HEK293 (cell line): ENCODE results near the gene CCDC116.

Experiments used
- CTCF ChIA-PET: fragments of 350-600 bp; formaldehyde crosslinking; extraction: SDS; loops from one replicate; lab custom pipeline; 2021; ENCODE audit warnings: antibody characterized with exemption; lab: Yijun Ruan, JAX
- POLR2A ChIA-PET: fragments of 300-600 bp; formaldehyde crosslinking; extraction: SDS; loops from one replicate; lab custom pipeline; 2020; ENCODE audit warnings: antibody characterized with exemption, inconsistent platforms; lab: Yijun Ruan, JAX
- H3K27ac ChIP-seq: fragments of 200-500 bp; sonication (Bioruptor generic); 2 replicates; pipeline ENCODE4 v1.5.1; 2014; ENCODE audit warnings: low read depth, low read length, control low read depth, inconsistent platforms; ENCODE audit errors: extremely low read depth
- H3K36me3 ChIP-seq, 2 experiments: fragments of 200-500 bp in 1 of 2; sonication (Bioruptor generic) in 1 of 2; 1 replicate in 1 of 2; 2 replicates in 1 of 2; pipeline ENCODE4 v1.5.1; 2014 to 2017; ENCODE audit warnings: inconsistent platforms in 2 of 2, low read length in 2 of 2; ENCODE audit not compliant: control insufficient read depth in 2 of 2, insufficient read depth in 1 of 2
- H3K4me1 ChIP-seq: fragments of 200-500 bp; sonication (Bioruptor generic); 2 replicates; pipeline ENCODE4 v1.5.1; 2014; ENCODE audit warnings: mild to moderate bottlenecking, low read length, inconsistent platforms; ENCODE audit not compliant: control insufficient read depth, insufficient read depth
- H3K4me3 ChIP-seq: 2 replicates; pipeline ENCODE4 v1.5.1; 2011; ENCODE audit warnings: low read depth, mild to moderate bottlenecking, control low read depth, low read length, moderate library complexity
- H3K9me3 ChIP-seq: fragments of 200-500 bp; sonication (Bioruptor generic); 2 replicates; pipeline ENCODE4 v1.5.1; 2014; ENCODE audit warnings: low read depth, low read length, inconsistent platforms; ENCODE audit not compliant: control insufficient read depth, insufficient read depth
- FEZF1 ChIP-seq: fragments of 450-650 bp; formaldehyde crosslinking; IDR thresholded peaks from 2 replicates; pipeline ENCODE4 v1.5.1; 2016; ENCODE audit warnings: missing biosample characterization, missing genetic modification characterization
- GFI1B ChIP-seq: fragments of 450-650 bp; formaldehyde crosslinking; IDR thresholded peaks from 2 replicates; pipeline ENCODE4 v1.5.1; 2016; ENCODE audit warnings: missing biosample characterization, missing genetic modification characterization
- HOXC10 ChIP-seq: sonication (generic); formaldehyde crosslinking; IDR thresholded peaks from 2 replicates; pipeline ENCODE4 v1.8.1; 2023; ENCODE audit warnings: mild to moderate bottlenecking, missing genetic modification reagents
- KLF8 ChIP-seq: fragments of 450-650 bp; formaldehyde crosslinking; IDR thresholded peaks from 2 replicates; pipeline ENCODE4 v1.5.1; 2016; ENCODE audit warnings: missing biosample characterization, missing genetic modification characterization
- REPIN1 ChIP-seq: fragments of 450-650 bp; formaldehyde crosslinking; IDR thresholded peaks from 2 replicates; pipeline ENCODE4 v1.5.1; 2017; ENCODE audit warnings: missing biosample characterization, missing genetic modification characterization, low read depth
- TCF7L2 ChIP-seq: IDR thresholded peaks from 2 replicates; pipeline ENCODE4 v1.6.1; 2011; ENCODE audit warnings: low read depth, mild to moderate bottlenecking, inconsistent platforms, low read length, moderate library complexity, borderline replicate concordance
- ZFP3 ChIP-seq: fragments of 450-650 bp; formaldehyde crosslinking; IDR thresholded peaks from 2 replicates; pipeline ENCODE4 v1.5.1; 2016; ENCODE audit warnings: low read depth, missing biosample characterization, missing genetic modification characterization
- ZNF140 ChIP-seq: fragments of 450-650 bp; formaldehyde crosslinking; IDR thresholded peaks from 2 replicates; pipeline ENCODE4 v1.5.1; 2016; ENCODE audit warnings: missing biosample characterization, missing genetic modification characterization
- ZNF146 ChIP-seq: fragments of 450-650 bp; formaldehyde crosslinking; IDR thresholded peaks from 2 replicates; pipeline ENCODE4 v1.5.1; 2016; ENCODE audit warnings: missing biosample characterization, missing genetic modification characterization
- ZNF202 ChIP-seq: fragments of 450-650 bp; formaldehyde crosslinking; IDR thresholded peaks from 2 replicates; pipeline ENCODE4 v1.5.1; 2016; ENCODE audit warnings: missing biosample characterization, missing genetic modification characterization, borderline replicate concordance
- ZNF302 ChIP-seq: fragments of 450-650 bp; formaldehyde crosslinking; IDR thresholded peaks from 2 replicates; pipeline ENCODE4 v1.5.1; 2016; ENCODE audit warnings: missing biosample characterization, missing genetic modification characterization, low read depth
- ZNF335 ChIP-seq: fragments of 450-650 bp; formaldehyde crosslinking; conservative IDR thresholded peaks from 2 replicates; pipeline ENCODE4 v1.5.1; 2016; ENCODE audit warnings: missing biosample characterization, missing genetic modification characterization
- ZNF350 ChIP-seq: fragments of 450-650 bp; formaldehyde crosslinking; IDR thresholded peaks from 2 replicates; pipeline ENCODE4 v1.5.0; 2017; ENCODE audit warnings: missing biosample characterization, mild to moderate bottlenecking, missing genetic modification characterization
- ZNF366 ChIP-seq: fragments of 450-650 bp; formaldehyde crosslinking; conservative IDR thresholded peaks from 2 replicates; pipeline ENCODE4 v1.5.1; 2016; ENCODE audit warnings: missing biosample characterization, missing genetic modification characterization
- ZNF416 ChIP-seq: fragments of 450-650 bp; formaldehyde crosslinking; IDR thresholded peaks from 2 replicates; pipeline ENCODE4 v1.5.1; 2016; ENCODE audit warnings: missing biosample characterization, missing genetic modification characterization
- ZNF501 ChIP-seq: fragments of 450-650 bp; formaldehyde crosslinking; IDR thresholded peaks from 2 replicates; pipeline ENCODE4 v1.5.1; 2016; ENCODE audit warnings: missing biosample characterization, missing genetic modification characterization
- ZNF510 ChIP-seq: fragments of 450-650 bp; formaldehyde crosslinking; IDR thresholded peaks from 2 replicates; pipeline ENCODE4 v1.5.1; 2018; ENCODE audit warnings: mild to moderate bottlenecking, missing genetic modification characterization, missing biosample characterization; ENCODE audit not compliant: insufficient replicate concordance
- ZNF514 ChIP-seq: fragments of 450-650 bp; formaldehyde crosslinking; IDR thresholded peaks from 2 replicates; pipeline ENCODE4 v1.5.1; 2016; ENCODE audit warnings: missing biosample characterization, missing genetic modification characterization
- ZNF548 ChIP-seq: fragments of 450-650 bp; formaldehyde crosslinking; IDR thresholded peaks from 2 replicates; pipeline ENCODE4 v1.5.1; 2016; ENCODE audit warnings: missing biosample characterization, missing genetic modification characterization
- ZNF549 ChIP-seq: fragments of 450-650 bp; IDR thresholded peaks from 2 replicates; pipeline ENCODE4 v1.5.1; 2018; ENCODE audit warnings: missing biosample characterization, missing genetic modification characterization, mild to moderate bottlenecking, inconsistent platforms, moderate library complexity
- ZNF571 ChIP-seq: fragments of 450-650 bp; formaldehyde crosslinking; IDR thresholded peaks from 2 replicates; pipeline ENCODE4 v1.5.0; 2017; ENCODE audit warnings: missing biosample characterization, missing genetic modification characterization
- ZNF701 ChIP-seq: fragments of 450-650 bp; formaldehyde crosslinking; IDR thresholded peaks from 2 replicates; pipeline ENCODE4 v1.5.1; 2016; ENCODE audit warnings: missing biosample characterization, missing genetic modification characterization
- ZNF76 ChIP-seq: fragments of 450-650 bp; formaldehyde crosslinking; IDR thresholded peaks from 2 replicates; pipeline ENCODE4; 2016; ENCODE audit warnings: low read depth, missing biosample characterization, missing genetic modification characterization, borderline replicate concordance
- ZNF843 ChIP-seq: fragments of 450-650 bp; formaldehyde crosslinking; IDR thresholded peaks from 2 replicates; pipeline ENCODE4 v1.5.1; 2016; ENCODE audit warnings: missing biosample characterization, missing genetic modification characterization
- ZSCAN16 ChIP-seq: fragments of 450-650 bp; formaldehyde crosslinking; IDR thresholded peaks from 2 replicates; pipeline ENCODE4 v1.5.1; 2016; ENCODE audit warnings: missing biosample characterization, missing genetic modification characterization
- TF ChIP-seq, protein P1 (sequence below): fragments of 450-650 bp; formaldehyde crosslinking; IDR thresholded peaks from 2 replicates; pipeline ENCODE4 v1.5.1; 2016; ENCODE audit warnings: missing biosample characterization, missing genetic modification characterization
- TF ChIP-seq, protein P2 (sequence below): fragments of 450-650 bp; formaldehyde crosslinking; IDR thresholded peaks from 2 replicates; pipeline ENCODE4 v1.5.1; 2016; ENCODE audit warnings: missing biosample characterization, missing genetic modification characterization
- TF ChIP-seq, protein P3 (sequence below): fragments of 450-650 bp; formaldehyde crosslinking; IDR thresholded peaks from 2 replicates; pipeline ENCODE4 v1.5.1; 2017; ENCODE audit warnings: missing biosample characterization, mild to moderate bottlenecking, missing genetic modification characterization, moderate library complexity
- TF ChIP-seq, protein P4 (sequence below): fragments of 450-650 bp; IDR thresholded peaks from 2 replicates; pipeline ENCODE4 v1.5.1; 2018; ENCODE audit warnings: missing biosample characterization, missing genetic modification characterization

The CCDC116 gene

DNA sequence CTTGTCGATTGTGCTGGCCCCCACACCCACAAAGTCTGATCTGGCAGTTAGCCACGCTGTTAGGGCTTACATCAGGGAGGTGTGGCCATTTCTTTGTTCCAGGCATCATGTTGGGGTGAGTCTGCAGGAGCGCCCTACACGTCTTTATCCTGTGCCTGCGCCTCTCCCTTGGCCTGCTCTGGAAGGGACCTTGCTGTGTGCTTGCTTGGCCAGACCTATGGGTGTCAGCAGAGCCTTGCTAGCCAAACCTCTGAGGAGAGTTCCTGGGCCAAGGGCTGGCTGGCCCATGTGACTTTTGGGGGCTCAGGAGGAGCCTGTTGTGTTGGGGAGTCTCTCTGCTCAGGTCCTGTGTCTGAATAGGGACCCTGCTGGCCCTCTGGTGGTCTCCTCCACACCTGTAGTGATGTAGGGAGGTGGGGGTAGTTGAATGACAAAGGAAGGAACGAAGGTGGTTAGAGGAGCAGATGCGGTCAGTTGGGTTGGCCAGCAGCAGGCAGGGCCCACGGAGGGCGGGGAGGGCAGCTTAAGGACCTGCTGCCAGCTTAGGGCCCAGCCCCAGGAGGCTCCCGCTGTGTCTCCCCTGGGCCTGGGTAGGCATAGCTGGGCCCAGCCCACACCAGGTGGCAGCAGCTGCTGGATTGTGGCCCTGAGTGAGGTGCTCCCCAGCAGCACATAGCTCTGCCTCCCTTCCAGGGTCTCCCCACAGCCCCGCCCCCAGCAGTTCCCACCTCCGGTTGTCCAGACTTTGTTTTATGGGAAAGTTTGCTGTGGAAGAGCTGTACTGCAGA is 41.2 kb downstream of the CCDC116 start (continued):
- TF ChIP-seq ZNF302 (tag by site-specific recombination) (no peak), ZNF202 (tag by site-specific recombination) (no peak), ZNF366 (tag by site-specific recombination) (no peak), ZNF548 (tag by site-specific recombination) (no peak), ZNF510 (tag by site-specific recombination) (no peak), ZNF571 (tag by site-specific recombination) (no peak), ZNF701 (tag by site-specific recombination) (no peak), GFI1B (no peak), ZNF140 (tag by site-specific recombination) (no peak), ZNF335 (tag by site-specific recombination) (no peak), ZNF416 (tag by site-specific recombination) (no peak), ZNF501 (tag by site-specific recombination) (no peak)

DNA sequence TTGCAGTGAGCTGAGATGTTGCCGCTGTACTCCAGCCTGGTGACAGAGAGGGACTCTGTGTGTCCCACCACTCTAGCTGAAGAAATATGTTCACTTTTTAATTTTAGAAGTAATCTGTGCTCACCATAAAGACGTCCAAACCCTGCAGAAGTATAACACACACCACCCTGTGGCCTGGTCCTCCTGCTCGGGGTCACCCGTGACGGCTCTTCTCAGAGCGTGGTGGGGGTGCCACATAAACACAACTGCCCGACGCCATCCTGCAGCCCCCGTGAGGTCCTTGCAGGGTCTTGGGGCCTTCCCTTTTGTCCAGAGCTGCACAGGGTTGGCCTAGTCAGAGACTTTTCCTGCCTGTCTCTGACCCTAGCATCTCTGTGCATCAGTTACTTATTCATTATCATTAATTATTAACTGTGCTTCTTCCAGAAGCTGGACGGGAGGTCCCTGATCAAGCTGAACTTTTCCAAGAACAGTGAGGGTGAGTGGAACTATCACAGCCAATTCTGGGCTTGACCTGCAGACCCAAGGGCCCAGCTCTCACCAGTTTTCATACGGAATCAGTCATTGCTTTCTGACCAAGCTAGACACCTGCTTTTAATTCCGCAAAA is 42.2 kb downstream of the CCDC116 start:
- H3K9me3 ChIP-seq = no peaks in the 10 kb centered on the region
- H3K36me3 ChIP-seq = peaks cover 4 to 67% of the 10 kb centered on the region in 2 experiments; a peak in 2 of 3 replicates
- H3K4me1 ChIP-seq = no peaks in the 10 kb centered on the region
- H3K4me3 ChIP-seq = no peak overlapping the region
- POLR2A ChIA-PET = interaction anchor here (0.7 kb wide), 1 partner anchor 9 kb away, joined by 3 read pairs; no protein-coding TSS in a partner anchor
- no peak overlapping the region for H3K27ac ChIP-seq
- CTCF ChIA-PET = interaction anchor here (1.1 to 2.1 kb wide), 2 partner anchors 28 to 278 kb away, joined by 4 to 6 read pairs; partner anchors contain the start of gene PPM1F
- no peak for TF ChIP-seq REPIN1 (tag by site-specific recombination)
- TF ChIP-seq ZNF843 = no peak
- no peak for TF ChIP-seq ZFP3 (tag by site-specific recombination)
- TF ChIP-seq ZNF549 (tag by site-specific recombination) = no peak
- TF ChIP-seq KLF8 (tag by site-specific recombination) = no peak
- TF ChIP-seq, protein P1, sequence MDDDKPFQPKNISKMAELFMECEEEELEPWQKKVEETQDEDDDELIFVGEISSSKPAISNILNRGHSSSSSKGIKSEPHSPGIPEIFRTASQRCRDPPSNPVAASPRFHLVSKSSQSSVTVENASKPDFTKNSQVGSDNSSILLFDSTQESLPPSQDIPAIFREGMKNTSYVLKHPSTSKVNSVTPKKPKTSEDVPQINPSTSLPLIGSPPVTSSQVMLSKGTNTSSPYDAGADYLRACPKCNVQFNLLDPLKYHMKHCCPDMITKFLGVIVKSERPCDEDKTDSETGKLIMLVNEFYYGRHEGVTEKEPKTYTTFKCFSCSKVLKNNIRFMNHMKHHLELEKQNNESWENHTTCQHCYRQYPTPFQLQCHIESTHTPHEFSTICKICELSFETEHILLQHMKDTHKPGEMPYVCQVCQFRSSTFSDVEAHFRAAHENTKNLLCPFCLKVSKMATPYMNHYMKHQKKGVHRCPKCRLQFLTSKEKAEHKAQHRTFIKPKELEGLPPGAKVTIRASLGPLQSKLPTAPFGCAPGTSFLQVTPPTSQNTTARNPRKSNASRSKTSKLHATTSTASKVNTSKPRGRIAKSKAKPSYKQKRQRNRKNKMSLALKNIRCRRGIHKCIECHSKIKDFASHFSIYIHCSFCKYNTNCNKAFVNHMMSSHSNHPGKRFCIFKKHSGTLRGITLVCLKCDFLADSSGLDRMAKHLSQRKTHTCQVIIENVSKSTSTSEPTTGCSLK = no peak
- TF ChIP-seq HOXC10 (CRISPR knock-in tag) = no peak
- no peak for TF ChIP-seq ZNF76
- TF ChIP-seq ZNF335 (tag by site-specific recombination) = no peak
- TF ChIP-seq ZSCAN16 = no peak
- TF ChIP-seq, protein P2, sequence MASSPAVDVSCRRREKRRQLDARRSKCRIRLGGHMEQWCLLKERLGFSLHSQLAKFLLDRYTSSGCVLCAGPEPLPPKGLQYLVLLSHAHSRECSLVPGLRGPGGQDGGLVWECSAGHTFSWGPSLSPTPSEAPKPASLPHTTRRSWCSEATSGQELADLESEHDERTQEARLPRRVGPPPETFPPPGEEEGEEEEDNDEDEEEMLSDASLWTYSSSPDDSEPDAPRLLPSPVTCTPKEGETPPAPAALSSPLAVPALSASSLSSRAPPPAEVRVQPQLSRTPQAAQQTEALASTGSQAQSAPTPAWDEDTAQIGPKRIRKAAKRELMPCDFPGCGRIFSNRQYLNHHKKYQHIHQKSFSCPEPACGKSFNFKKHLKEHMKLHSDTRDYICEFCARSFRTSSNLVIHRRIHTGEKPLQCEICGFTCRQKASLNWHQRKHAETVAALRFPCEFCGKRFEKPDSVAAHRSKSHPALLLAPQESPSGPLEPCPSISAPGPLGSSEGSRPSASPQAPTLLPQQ (tag by site-specific recombination) = no peak
- TF ChIP-seq TCF7L2 = no peak
- no peak for TF ChIP-seq ZNF350 (tag by site-specific recombination)
- TF ChIP-seq ZNF146 (tag by site-specific recombination) = no peak
- TF ChIP-seq, protein P3, sequence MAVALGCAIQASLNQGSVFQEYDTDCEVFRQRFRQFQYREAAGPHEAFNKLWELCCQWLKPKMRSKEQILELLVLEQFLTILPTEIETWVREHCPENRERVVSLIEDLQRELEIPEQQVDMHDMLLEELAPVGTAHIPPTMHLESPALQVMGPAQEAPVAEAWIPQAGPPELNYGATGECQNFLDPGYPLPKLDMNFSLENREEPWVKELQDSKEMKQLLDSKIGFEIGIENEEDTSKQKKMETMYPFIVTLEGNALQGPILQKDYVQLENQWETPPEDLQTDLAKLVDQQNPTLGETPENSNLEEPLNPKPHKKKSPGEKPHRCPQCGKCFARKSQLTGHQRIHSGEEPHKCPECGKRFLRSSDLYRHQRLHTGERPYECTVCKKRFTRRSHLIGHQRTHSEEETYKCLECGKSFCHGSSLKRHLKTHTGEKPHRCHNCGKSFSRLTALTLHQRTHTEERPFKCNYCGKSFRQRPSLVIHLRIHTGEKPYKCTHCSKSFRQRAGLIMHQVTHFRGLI = no peak
- no peak for TF ChIP-seq ZNF202 (tag by site-specific recombination)
- TF ChIP-seq ZNF514 (tag by site-specific recombination) = no peak
- TF ChIP-seq, protein P4, sequence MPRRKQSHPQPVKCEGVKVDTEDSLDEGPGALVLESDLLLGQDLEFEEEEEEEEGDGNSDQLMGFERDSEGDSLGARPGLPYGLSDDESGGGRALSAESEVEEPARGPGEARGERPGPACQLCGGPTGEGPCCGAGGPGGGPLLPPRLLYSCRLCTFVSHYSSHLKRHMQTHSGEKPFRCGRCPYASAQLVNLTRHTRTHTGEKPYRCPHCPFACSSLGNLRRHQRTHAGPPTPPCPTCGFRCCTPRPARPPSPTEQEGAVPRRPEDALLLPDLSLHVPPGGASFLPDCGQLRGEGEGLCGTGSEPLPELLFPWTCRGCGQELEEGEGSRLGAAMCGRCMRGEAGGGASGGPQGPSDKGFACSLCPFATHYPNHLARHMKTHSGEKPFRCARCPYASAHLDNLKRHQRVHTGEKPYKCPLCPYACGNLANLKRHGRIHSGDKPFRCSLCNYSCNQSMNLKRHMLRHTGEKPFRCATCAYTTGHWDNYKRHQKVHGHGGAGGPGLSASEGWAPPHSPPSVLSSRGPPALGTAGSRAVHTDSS (tag by site-specific recombination) = no peak
- no peak for TF ChIP-seq FEZF1 (tag by site-specific recombination)
